GM18499 (cell line): ENCODE data around the gene POU2AF1.

ENCODE experiments used
- ATAC-seq: cut with Tn5 transposase; IDR thresholded peaks from one replicate; pipeline ENCODE4 v1.9.1; 2021; ENCODE audit warnings: moderate number of reproducible peaks; ENCODE audit not compliant: insufficient read depth, unreplicated experiment

Gene POU2AF1

DNA sequence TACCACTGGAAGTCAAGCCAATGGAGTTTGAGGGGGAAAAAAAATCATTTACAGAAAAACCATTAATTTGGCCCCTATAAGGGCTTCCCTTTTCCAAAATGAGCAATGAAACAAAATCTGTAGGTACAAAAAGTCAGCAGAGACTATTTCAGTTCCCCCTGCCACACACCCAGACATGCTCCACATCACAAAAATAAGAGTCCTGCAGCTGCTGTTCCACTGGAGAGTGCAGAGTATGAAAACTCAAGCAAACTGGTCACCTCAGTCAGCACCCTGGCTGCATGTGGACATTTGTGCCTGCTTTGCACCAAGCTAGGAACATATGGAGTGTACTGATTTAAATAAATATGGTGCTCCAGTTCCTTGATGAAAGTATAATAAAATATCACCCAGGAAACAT, 15.1 kb downstream of the POU2AF1 start:
- no peak for ATAC-seq

DNA sequence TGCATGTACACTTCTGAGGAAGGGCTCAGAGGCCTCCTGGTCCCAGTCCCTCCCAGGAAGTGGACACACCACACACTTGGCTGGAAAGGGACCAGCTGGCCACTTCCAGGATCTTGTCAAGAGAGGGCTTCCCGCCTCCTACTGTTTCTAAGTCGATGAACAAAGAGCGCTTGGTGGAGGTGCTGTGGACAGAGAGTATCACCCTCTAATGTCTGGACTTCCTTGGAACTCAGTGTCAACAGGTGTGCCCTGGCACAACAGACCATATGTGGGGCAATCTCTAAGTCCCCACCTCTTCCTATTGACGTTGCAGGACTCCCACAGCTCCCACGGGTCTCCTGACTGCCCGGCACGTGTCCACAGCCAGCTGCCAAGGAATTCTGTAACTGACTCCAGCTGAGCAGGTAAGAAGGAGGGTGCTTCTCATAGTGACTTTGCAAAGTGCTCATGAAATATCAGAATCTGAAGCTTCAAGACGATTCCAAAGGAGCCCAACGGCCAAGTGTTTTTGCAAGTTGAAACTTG, 16.1 kb downstream of the POU2AF1 start:
- ATAC-seq, result no peak

DNA sequence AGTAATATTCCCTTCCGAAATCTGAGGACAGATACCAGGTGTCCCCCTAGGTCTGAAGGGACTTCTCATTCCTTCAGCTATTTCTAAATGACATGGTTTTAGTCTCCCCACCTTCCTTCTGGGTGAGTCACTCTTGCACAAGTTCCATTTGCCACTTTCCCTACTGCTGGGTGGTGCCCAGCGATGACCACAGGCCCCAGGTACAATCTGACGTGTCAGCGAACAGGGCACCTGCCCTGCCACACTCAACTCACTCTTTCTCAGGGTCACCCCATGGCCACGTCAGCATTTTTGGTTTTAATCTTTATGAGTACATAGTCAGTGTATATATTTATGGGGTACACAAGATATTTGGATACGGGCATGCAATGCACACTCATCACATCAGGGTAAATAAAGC, 17.2 kb downstream of the POU2AF1 start:
- ATAC-seq, result no peak

DNA sequence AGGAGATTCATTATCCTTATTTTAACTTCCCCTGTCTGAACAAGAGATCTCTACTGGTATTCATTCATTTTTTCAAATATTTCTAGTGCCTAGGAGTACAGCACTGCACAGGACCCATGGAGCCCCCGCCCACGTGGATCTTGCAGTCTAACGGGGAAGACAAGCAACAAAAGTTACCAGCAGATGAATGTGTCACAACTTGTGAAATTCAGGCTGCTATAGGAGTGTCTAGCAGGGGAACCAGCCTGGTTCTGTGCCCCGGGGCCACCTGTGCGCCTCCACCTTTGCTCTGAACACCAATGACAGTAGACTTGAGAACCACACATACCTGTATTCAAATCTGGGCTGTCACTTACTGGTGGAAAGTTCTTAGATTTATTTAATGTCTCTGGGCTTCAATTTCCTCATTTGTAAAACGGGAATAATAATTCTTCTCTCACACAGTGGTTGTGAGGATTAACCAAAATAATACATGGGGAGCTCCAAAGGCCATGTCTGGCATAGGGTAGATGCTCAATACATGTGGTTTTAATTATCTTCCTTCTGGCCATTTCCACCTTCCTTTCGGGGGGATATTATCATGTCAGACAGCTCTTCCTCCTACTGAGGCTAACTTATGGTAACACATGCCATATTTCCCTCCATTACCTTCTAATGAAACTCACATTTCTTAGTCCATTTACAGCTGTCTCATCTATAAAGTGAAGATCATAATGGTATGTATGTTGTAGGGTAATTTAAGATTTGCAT, 17.8 kb downstream of the POU2AF1 start:
- no peak for ATAC-seq

DNA sequence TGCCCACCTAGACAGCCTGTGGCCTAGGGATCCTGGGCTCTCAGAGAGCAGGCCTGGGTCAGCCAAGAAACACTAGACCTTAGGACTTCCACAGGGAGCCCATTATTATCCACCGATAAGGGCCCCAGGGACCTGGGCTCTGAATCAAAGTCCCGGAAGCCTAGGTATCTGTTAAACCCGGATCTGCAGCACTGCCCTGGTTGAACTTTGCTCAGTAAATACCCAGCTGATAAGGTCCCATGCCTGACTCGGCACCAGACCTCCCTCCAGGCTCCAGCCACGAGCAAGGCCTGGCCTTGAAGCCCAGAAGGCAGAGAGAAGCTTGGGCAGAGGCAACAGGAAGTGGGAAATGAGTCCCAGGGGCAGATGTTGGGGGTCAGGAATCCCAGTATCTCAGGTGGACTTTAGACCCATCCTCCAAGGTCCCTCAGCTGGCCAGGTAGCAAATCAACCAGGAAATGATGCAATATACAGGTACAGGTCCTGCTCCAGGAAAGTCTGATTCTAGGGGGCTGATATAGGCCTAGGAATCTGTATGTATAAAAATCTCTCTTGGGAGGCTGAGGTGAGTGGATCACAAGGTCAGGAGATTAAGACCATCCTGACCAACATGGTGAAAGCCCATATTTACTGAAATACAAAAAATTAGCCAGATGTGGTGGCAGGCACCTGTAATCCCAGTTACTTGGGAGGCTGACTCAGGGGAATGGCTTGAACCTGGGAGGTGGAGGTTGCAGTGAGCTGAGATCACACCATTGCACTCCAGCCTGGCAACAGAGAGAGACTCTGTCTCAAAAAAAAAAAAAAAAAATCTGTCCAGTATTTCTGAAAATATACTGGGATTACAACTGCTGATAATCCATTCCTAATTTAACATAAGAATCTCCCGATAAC, 18.7 kb downstream of the POU2AF1 start:
- ATAC-seq, result no peak

DNA sequence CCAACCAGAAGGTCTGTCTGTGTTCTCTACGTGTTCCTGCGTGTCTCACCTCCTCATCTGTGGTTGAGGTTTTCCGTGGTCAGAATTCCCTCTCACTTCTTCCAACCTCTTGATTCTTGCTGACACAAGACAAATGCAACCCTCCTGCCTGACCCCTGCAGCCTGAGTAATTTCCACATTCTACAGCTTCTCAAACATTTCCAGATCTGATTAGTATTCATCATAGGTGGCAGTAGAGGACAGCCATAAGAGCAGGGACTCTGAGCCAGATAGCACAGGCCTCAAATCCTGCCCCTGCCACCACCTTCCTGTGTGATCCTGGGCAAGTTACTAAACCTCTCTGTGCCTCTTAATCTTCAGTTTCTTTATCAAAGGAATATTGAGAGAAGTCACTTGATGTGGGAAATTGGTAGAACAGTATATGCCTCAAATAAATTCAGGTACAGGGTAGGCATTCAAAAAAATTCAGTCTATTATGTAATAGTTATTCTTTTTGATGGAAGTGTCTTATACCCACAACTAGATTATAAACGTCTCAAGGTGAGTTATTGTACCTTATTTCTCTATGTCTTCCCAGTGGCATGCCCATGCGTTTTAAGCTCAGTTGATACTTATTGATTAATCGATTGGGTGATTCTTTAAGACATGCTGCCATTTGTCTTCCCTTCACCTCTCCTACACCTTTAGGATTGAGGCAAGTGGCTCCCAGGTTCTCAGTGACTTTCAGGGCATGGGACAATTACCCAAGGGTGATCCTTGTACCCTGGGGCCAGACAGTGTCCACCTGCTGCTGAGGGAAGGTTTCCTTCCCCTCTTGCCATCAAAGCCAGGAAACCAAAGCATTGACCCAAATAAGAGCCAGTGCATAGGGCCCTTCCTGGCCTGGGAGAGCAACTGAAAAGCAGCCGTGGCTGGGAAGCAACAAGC, 19.6 kb downstream of the POU2AF1 start:
- no peak for ATAC-seq

DNA sequence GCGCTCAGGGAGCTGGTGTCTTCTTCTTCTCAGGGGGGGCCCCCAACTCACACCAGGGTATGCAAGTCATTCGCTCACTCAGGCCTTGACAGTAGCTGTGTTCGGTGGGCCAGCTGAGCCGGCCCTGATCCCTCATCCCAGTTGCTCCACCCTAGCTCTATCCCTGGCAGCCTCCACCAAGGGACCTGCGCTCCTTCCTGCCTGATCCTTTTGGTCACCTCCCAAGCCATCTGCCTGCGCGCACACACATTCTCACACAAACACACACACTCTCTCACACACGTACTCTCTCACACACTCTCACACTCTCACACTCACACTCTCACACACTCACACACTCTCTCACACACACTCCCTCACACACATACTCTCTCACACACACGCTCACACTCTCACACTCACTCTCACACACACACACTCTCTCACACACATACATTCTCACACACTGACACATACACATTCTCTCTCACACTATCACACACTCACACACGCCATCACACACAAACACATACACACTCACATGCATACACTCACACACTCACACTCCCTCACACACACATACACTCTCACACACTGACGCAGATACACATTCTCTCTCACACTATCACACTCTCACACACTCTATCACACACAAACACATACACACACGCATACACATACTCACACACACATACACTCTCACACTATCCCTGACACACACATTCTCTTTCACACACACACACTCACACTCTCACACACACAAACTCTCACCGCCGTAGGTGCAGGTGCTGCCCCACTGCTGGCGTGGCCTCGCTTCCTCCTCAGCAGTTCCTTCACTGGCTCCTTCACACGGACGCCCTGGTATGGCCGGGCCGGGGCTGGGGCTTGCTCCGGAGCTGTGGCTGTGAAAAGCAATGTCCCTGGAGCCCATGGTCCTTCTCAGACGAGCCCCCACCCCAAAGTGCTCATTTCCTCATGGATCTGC, 20.8 kb downstream of the POU2AF1 start:
- no peak for ATAC-seq

DNA sequence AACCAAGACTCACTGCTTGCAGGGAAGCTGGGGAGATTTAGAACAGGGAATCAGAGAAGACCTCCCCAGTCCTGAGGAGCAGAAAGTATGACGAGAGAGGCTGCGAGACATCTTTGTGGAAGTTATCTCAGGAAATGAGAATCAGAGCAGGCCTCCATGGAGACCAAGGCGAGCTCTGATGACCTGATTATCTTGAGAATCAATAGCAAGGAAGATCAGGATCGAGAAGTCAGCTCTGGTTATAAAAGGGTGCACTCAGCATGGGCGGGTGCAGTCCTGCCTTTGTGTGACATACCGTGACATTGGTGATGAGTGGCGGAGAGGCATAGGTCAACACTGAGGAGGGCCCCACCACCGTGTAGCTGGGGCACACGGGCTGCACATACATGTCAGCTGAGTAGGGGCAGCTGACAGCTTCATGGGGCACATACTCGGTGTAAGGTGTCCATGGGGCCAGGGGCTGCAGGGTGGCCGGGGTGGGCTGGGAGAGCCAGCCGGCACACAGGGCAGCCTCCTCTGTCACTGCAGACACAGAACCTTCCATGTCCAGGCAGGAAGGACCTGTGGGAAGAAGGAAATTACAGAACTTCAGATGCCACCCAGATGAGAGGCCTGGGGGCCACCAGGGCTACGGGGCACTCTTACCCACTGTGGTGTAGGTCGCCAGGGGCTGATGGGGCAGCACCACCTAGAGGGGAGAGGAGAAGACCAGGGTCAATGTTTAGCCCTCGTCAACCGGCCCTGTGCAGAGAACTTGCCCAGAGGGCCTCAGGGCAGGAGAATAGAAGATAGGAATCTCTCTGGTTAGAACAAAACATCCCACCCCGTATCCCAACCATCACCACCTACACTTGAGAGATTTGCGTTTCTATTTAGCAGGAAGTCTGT, 21.7 kb downstream of the POU2AF1 start:
- no peak for ATAC-seq

DNA sequence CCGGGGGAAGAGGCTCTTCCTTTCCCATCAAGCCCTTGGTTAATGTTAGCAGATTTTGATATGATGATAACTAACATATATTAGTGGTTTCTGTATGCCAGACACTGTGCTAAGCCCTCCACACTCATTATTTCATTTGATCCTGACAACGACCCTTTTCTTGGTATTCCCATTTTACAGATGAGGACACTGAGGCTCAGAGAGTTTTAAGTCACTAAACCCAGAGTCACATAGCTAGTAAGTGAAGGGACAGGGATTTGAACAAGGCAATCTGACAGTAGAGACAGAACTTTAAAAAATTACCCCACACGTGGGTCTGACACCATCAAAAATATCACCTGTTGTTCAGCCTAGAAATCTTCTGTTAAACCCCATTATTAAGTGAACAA, 22.4 kb downstream of the POU2AF1 start:
- no peak for ATAC-seq

DNA sequence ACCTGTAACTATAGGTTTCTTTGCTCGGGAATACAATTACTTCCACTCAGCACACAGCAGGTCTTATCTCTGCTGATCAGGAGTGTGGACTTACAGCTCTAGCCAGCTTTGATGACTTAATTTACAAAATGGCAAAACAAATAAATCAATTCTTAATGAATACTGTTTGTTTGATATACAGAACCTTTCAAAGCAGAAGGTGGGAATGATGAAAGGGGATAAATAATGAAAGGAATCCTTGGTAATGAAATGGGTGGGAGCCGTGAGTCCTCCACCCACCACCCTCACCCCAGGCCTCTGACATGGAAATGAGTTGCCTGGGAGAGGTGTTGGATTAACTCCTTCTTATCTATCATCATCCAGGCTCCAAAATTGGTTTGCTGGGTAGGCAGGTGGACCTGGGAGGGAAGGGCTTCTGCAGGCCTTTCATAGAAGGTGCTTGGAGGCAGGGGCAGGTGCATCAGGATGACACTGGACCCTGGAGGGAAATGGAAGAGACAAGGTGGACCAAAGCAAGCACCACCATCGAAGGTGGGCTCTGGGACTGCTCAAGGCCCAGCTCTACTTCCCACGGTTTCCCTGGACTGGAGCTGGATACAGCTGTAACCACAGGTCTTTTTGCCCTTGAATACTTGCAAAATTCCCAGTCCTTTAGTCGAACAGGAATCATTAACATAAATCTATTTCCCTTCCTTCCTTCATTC, 23.0 kb downstream of the POU2AF1 start:
- ATAC-seq, result no peak

DNA sequence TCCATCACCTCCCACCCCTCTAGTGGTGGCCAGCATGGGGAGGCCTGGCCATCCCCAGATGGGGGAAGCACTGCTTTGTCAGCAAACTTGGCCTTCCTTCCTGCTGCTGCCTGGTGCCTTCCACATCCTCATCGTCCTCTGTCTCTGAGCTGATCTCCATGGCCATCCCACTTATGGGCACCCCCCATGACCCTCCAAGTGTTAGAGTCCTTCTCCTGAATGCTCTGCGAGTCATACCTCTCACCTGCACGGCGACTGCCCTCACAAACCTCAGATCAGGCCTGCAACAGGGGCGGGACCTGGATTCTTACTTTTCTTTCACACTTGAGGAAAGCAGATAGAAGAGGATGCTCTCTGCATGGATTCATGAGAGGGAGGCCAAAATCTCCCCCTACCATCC, 24.0 kb downstream of the POU2AF1 start:
- ATAC-seq, result no peak

DNA sequence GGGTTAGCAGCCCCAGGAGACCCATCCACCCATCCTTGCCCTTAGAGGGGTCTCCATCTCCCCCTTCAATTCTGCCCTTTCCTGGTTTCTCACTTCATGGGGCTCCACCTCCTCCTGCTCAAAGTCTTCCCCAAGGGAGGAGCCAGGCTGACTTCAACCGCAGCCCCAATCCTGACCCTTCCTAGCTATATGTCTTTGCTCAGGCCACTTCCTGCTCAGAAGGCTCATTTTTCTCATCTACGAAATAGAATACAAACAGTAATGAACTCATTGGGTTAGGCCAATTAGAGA, 24.5 kb downstream of the POU2AF1 start:
- ATAC-seq, result no peak

DNA sequence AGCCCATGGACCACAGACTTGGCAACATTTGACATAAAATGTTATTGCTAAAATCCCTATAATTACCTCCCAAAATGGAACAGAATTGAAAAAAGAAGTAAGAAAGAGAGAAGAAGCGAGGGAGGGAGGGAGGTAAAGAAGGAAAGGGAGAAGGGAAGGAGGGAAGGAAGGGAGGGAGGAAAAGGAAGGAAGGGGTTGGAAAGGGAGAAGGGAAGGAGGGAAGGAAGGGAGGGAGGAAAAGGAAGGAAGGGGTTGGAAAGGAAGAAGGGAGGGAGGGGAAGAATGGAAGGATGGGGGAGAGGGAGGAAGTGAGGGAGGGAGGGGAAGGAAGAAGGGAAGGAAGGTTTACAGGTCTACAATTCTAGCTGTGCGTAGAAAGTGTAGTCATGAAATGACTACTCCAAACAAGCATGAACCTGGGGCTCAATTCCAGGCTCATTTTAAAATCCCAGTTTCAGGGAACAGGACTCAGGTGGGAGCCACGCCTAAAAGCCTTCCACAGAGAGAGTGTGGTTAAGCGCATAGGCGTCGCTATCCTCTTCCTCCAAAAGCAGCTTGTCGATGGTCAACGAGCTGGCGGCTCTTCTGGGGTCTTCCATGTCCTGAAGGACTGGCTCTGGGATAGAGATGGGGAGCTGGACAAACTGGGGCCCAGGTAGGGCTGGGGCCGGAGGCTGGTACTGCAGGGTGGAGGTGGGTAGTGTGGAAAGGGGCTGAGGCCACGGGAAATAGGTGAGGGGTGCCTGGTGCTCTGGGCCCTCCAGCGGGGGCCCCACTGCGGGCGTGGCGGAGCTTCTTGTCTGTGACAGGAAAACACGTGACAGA, 25.1 kb downstream of the POU2AF1 start:
- ATAC-seq, result no peak

DNA sequence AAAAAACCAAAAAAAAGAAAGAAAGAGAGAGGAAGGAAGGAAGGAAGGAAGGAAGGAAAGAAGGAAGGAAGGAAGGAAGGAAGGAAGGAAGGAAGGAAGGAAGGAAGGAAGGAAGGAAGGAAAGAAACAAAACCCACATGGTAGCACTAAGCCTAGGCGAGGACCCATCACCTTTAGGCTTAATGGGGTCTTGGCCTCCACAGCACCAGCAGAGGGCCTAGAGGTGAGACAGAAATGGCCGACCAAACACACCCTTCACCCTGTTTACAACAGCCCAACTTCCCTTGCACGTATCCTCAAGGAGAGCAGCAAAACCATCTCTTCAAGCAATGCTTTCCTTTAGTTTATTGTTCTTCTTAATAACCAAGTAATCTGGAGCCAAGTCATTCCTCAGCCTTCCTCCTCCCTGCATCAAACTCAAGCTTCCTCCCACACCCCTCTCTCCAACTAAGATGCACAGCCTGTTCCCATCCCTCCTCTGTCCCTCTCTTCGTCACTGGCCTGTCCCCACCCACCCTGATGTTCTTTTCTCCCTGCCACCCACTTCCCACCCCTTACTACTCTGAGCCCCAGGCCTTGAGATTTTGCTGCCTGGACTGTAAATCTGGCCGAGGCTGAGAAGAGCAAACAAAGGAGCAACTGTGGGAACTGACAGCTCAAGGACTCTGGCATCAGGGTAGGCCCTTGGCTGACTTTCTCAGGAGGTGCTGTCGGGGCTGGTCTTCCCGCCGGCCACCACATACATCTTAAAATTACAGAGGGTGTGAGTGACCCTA, 26.0 kb downstream of the POU2AF1 start:
- ATAC-seq, result no peak

DNA sequence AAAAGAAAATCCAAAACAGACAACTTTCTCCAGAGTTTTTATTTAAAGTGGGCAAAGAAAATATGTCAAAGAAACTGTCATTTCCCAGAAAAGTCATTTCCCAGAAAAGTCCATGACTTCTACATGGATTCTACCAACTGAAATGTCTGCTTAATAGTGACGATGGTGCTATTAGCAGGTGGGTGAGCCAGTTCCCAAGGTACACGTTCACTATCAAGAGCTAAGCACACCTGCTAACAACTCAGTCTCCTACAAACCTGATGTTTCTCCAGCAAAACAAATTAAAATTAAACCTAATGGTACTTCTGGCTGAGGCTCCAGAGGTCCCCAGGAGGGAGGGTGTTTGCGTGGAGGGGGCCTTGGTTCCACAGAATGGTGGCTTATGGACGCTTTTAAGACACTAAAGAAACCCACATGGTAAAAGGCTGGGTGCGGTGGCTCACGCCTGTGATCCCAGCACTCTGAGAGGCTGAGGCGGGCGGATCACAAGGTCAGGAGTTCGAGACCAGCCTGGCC, 26.8 kb downstream of the POU2AF1 start:
- ATAC-seq, result no peak

DNA sequence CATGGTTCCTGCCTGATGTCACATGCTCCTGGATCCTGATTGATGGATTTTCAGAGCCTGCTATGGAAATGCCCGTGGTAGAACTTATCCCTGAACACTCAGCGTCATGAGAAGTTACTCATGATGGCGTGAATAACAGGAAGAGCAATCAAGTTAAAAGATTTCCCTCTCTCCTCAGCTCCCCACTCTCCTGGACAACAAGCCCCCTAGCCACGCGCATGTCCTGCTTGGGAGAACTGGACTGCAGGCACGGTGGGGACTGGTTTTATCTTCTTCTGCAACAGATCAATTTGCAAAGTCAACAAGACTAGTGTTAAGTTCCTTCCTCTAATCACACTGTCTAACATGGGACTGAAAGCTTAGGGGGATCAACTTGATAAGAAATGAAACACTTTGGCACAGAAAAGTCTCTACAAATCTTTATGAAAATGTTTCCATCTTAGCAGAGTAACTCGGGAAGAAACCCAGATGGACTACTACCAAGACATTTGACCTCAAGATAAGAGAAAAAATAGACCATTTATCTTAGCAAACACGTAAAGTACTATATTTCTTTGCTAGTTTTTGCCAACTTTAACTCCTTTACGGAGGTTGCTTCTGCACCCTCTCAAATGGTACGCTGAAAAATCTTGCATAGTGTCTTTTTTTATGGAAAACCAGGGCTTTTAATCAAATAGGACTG, 27.6 kb downstream of the POU2AF1 start:
- no peak for ATAC-seq
